ENCODE results near the gene GYG1. TPM values are rescaled to one million over a fixed set of nuclear protein-coding genes. Genes with fewer than 3 reads are reported as not detected.

The GYG1 gene
- total and polyA plus RNA-seq, 2 experiments from 2014 or later = 26.2 to 57.2 TPM

DNA sequence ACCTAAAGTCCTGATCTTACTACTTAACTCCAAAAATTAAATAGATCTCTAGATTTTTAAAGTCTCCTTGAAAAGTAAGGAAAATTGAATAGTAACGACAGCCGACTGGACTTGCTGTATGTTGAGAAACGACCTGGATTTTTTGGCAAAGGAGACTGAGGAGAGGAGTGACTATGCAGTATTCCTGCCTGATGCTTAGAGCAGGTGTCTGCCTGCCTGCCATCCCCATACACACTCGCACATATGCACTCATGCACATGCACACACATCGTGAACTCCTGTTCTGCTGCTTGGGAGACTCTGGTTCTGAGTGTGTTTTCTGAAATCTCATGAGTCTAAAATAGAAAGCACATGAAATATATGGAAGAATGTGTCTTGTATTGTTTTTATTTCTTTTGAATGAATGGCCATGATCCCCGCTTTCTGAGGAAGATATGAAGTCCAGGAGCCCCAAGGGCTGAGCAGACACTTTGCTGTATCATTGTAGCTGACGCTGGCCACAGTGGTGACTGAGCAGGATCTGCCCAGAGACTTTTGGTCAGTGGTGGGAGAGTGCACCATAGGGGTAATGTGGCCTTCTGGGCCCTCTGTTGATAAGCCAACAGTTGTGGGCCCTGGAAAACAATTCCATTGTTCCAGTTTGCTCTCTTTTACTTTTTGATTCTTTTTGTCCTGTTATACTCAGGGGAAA lies 16.4 kb downstream of the GYG1 start:
- peaks cover 10% of the 10 kb centered on the region for H3F3A ChIP-seq (ENCODE audit: insufficient read depth)
- peaks cover 23% of the 10 kb centered on the region for H3K4me1 ChIP-seq (ENCODE audit: insufficient read depth)
- no peak for DNase-seq
- no peak for TF ChIP-seq EZH2phosphoT487 (IDR thresholded peaks at IDR 0.05; ENCODE audit: insufficient read depth, low read depth)
- TF ChIP-seq EZH2 (IDR thresholded peaks at IDR 0.05; ENCODE audit: insufficient read depth, poor library complexity, severe bottlenecking) = no peak
- whole genome bisulfite sequencing, 2 experiments (ENCODE audit: low coverage in 1 of 2, low lambda C conversion rate in 2 of 2, missing lambda C conversion rate in 2 of 2) = 83 to 86% methylated on average over 7 of the region's 7 CpGs
- H3K79me2 ChIP-seq (ENCODE audit: insufficient read depth) = no peaks in the 10 kb centered on the region
- no peak overlapping the region for H3K9ac ChIP-seq
- in situ Hi-C loops (cut with MboI) = no loop called here
- H3K9me3 ChIP-seq (ENCODE audit: low read depth) = no peaks in the 10 kb centered on the region
- no peaks in the 10 kb centered on the region; the same call in 1 of the 2 replicates for H3K9me2 ChIP-seq (ENCODE audit: insufficient read depth)
- no peak overlapping the region for H2AFZ ChIP-seq
- H3K27ac ChIP-seq = no peak overlapping the region
- H3K4me3 ChIP-seq = no peak overlapping the region
- peaks cover 28% of the 10 kb centered on the region for H3K36me3 ChIP-seq (ENCODE audit: low read depth)
- H4K20me1 ChIP-seq (ENCODE audit: insufficient read depth) = no peaks in the 10 kb centered on the region
- H3K27me3 ChIP-seq (replicated peaks; ENCODE audit: insufficient read depth) = no peaks in the 10 kb centered on the region
- H3K4me2 ChIP-seq (ENCODE audit: unreplicated experiment) = no peak overlapping the region

DNA sequence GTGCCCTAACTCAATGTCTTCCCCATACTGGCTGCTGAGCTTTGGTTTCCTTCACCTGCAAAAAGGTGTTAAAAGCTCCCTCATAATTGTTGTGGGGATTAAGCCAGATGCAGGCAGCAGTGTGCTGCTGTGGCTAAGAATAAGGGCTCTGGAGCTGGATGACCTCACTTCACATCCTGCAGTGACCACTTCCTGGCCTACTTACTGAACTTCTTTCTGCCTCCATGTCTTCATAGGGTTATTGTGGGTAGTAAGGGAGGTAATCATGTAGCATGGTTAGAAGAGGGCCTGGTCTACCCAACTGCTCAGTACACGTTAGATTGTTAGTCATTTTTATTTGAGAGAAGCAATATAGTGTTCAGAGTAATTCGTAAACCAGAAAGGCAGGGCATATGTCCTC lies 18.4 kb downstream of the GYG1 start:
- Histone ChIP-seq H3K4me2 (ENCODE audit: unreplicated experiment) (no peak overlapping the region), H3K9ac (no peak overlapping the region), H3F3A (ENCODE audit: insufficient read depth) (peaks cover 17% of the 10 kb centered on the region), H3K9me3 (ENCODE audit: low read depth) (no peaks in the 10 kb centered on the region), H4K20me1 (ENCODE audit: insufficient read depth) (no peaks in the 10 kb centered on the region), H3K27ac (no peak overlapping the region), H3K27me3 (replicated peaks; ENCODE audit: insufficient read depth) (no peaks in the 10 kb centered on the region), H3K79me2 (ENCODE audit: insufficient read depth) (no peaks in the 10 kb centered on the region), H3K36me3 (ENCODE audit: low read depth) (peaks cover 42% of the 10 kb centered on the region), H3K4me3 (no peak overlapping the region), H2AFZ (no peak overlapping the region), H3K4me1 (ENCODE audit: insufficient read depth) (peaks cover 18% of the 10 kb centered on the region), H3K9me2 (ENCODE audit: insufficient read depth) (no peaks in the 10 kb centered on the region; the same call in 1 of the 2 replicates)
- WGBS, 2 experiments (ENCODE audit: low coverage in 1 of 2, low lambda C conversion rate in 2 of 2, missing lambda C conversion rate in 2 of 2) = 97 to 100% methylated on average over 2 of the region's 2 CpGs
- in situ Hi-C loops (cut with MboI) = no loop called here
- DNase-seq = no peak
- TF ChIP-seq EZH2phosphoT487 (IDR thresholded peaks at IDR 0.05; ENCODE audit: insufficient read depth, low read depth) (no peak), EZH2 (IDR thresholded peaks at IDR 0.05; ENCODE audit: insufficient read depth, poor library complexity, severe bottlenecking) (no peak)

DNA sequence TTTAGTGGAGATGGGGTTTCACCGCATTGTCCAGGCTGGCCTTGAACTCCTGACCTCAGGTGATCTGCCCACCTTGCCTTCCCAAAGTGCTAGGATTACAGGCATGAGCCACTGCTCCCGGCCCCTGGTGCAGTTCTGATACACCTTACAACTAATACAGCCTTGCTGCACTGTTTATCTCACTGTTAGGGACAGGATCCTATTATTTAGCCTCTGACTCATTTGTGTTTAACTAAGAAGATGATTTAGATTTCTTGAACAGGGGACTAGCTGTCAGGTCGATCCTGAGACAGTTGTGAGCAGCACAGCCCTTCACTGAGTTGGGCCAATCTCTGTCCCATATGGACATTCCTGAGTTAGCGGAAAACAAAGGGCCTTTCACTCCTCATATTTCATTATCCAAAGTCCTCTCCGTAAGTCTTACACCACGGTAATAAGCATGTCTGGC lies 19.2 kb downstream of the GYG1 start:
- Histone ChIP-seq H3K9me3 (ENCODE audit: low read depth) (no peaks in the 10 kb centered on the region), H3K79me2 (ENCODE audit: insufficient read depth) (no peaks in the 10 kb centered on the region), H3K4me1 (ENCODE audit: insufficient read depth) (peaks cover 18% of the 10 kb centered on the region), H3F3A (ENCODE audit: insufficient read depth) (peaks cover 20% of the 10 kb centered on the region), H4K20me1 (ENCODE audit: insufficient read depth) (no peaks in the 10 kb centered on the region), H3K4me2 (ENCODE audit: unreplicated experiment) (no peak overlapping the region), H3K9me2 (ENCODE audit: insufficient read depth) (no peaks in the 10 kb centered on the region; the same call in 1 of the 2 replicates), H3K4me3 (no peak overlapping the region), H3K36me3 (ENCODE audit: low read depth) (peaks cover 42% of the 10 kb centered on the region), H3K27ac (no peak overlapping the region), H3K9ac (no peak overlapping the region), H3K27me3 (replicated peaks; ENCODE audit: insufficient read depth) (no peaks in the 10 kb centered on the region), H2AFZ (no peak overlapping the region)
- TF ChIP-seq EZH2 (IDR thresholded peaks at IDR 0.05; ENCODE audit: insufficient read depth, poor library complexity, severe bottlenecking) (no peak), EZH2phosphoT487 (IDR thresholded peaks at IDR 0.05; ENCODE audit: insufficient read depth, low read depth) (no peak)
- no peak for DNase-seq
- in situ Hi-C loops (cut with MboI) = no loop called here
- WGBS, 2 experiments (ENCODE audit: low coverage in 1 of 2, low lambda C conversion rate in 2 of 2, missing lambda C conversion rate in 2 of 2) = 81% methylated on average over 6 of the region's 6 CpGs

DNA sequence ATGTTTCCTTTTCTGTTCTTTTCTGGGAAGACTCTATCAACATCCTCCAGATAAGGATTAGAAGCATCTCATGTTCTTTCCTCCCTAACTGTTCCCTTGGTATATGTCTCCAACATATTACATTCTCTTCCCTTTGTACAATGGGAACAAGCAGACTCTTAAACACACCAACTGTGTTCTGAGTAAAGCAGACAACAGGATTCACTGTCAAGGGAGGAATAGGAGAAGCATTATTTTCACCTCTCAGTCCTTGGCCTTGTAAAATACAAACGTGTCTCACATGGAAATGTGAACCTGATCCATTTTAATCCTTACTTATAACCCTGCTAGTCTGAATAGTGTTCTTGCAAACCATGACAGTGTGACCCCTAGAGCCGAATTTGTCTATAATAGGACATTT lies 19.6 kb downstream of the GYG1 start:
- no peak overlapping the region for H3K9ac ChIP-seq
- no peak overlapping the region for H3K27ac ChIP-seq
- peaks cover 42% of the 10 kb centered on the region for H3K36me3 ChIP-seq (ENCODE audit: low read depth)
- H3F3A ChIP-seq (ENCODE audit: insufficient read depth) = peaks cover 20% of the 10 kb centered on the region
- H2AFZ ChIP-seq = no peak overlapping the region
- TF ChIP-seq EZH2 (IDR thresholded peaks at IDR 0.05; ENCODE audit: insufficient read depth, poor library complexity, severe bottlenecking) (no peak), EZH2phosphoT487 (IDR thresholded peaks at IDR 0.05; ENCODE audit: insufficient read depth, low read depth) (no peak)
- no peak overlapping the region for H3K4me2 ChIP-seq (ENCODE audit: unreplicated experiment)
- H3K4me1 ChIP-seq (ENCODE audit: insufficient read depth) = peaks cover 17% of the 10 kb centered on the region
- no peak overlapping the region for H3K4me3 ChIP-seq
- DNase-seq = no peak
- H4K20me1 ChIP-seq (ENCODE audit: insufficient read depth) = no peaks in the 10 kb centered on the region
- H3K9me2 ChIP-seq (ENCODE audit: insufficient read depth) = no peaks in the 10 kb centered on the region; the same call in 1 of the 2 replicates
- no peaks in the 10 kb centered on the region for H3K27me3 ChIP-seq (replicated peaks; ENCODE audit: insufficient read depth)
- H3K9me3 ChIP-seq (ENCODE audit: low read depth) = no peaks in the 10 kb centered on the region
- WGBS, 2 experiments (ENCODE audit: low coverage in 1 of 2, low lambda C conversion rate in 2 of 2, missing lambda C conversion rate in 2 of 2) = 50 to 69% methylated on average over 2 of the region's 2 CpGs
- in situ Hi-C loops (cut with MboI) = no loop called here
- H3K79me2 ChIP-seq (ENCODE audit: insufficient read depth) = no peaks in the 10 kb centered on the region

Measured in GM23248 (cell line).